Nasal cavity respiratory epithelium epithelial cell of viscerocranial mucosa (primary cell): Measurements from ENCODE around the gene SH3BP4. TPM values are rescaled to one million over a fixed set of nuclear protein-coding genes. Genes with fewer than 3 reads are reported as not detected.

Experiments
- total RNA-seq: library from RNA; depleted of rRNA; stranded (reverse); fragments of >200 nt; gene quantifications from 2 replicates; pipeline ENCODE4 v1.2.3, GENCODE V29; 2014

Gene SH3BP4, protein sequence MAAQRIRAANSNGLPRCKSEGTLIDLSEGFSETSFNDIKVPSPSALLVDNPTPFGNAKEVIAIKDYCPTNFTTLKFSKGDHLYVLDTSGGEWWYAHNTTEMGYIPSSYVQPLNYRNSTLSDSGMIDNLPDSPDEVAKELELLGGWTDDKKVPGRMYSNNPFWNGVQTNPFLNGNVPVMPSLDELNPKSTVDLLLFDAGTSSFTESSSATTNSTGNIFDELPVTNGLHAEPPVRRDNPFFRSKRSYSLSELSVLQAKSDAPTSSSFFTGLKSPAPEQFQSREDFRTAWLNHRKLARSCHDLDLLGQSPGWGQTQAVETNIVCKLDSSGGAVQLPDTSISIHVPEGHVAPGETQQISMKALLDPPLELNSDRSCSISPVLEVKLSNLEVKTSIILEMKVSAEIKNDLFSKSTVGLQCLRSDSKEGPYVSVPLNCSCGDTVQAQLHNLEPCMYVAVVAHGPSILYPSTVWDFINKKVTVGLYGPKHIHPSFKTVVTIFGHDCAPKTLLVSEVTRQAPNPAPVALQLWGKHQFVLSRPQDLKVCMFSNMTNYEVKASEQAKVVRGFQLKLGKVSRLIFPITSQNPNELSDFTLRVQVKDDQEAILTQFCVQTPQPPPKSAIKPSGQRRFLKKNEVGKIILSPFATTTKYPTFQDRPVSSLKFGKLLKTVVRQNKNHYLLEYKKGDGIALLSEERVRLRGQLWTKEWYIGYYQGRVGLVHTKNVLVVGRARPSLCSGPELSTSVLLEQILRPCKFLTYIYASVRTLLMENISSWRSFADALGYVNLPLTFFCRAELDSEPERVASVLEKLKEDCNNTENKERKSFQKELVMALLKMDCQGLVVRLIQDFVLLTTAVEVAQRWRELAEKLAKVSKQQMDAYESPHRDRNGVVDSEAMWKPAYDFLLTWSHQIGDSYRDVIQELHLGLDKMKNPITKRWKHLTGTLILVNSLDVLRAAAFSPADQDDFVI
- total RNA-seq = 35.2 and 48.0 TPM in 2 replicates

DNA sequence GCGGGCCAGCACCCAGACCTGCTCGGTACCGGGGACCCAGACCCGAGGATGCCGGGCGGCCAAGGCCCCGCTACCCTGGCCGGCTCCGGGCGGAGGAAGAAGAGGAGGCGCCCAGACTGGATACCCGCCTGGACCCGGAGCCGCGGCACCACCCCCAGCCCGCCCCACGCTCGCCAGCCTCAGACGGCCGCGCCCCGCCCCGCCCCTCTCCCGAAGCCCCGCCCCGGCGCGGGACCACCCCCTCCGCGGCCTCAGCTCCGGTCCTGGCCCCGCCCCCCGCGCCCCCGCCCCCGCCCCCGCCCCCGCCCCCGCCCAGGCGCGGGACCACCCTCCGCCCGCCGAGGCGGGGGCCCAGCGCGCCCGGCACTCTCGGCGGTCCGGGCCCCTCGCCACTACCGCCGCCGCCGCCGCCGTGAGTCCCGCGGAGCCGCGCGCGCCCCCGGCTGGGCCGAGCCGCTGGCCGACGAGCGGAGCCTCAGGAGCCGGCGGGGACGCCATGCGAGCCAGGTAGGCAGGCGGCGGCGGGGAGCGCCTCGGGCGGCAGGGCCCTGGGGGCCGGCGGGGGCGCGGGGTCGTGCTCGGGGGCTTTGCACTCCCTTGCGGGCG is at the start of gene SH3BP4:
TSS of gene SH3BP4 (plus strand) at position 354 of the 606 bp plus-strand sequence. CDS start 82,986 bp downstream, outside the sequence.

